ENCODE data around the gene SGO1. TPM values are rescaled to one million over a fixed set of nuclear protein-coding genes. Genes with fewer than 3 reads are reported as not detected.

SGO1 gene
- total and polyA plus RNA-seq, 12 donors, result 0.13 to 4.2 (median 0.56) TPM; not detected in 2

GRCh38 chr3:20137647-20138046, 48.4 kb downstream of the SGO1 start:
- Histone ChIP-seq H3K4me3 (no peak overlapping the region), H3K4me1 (replicated peaks in 1 of 2) (no peaks in the 10 kb centered on the region), H3K9me3 (replicated peaks in 1 of 3) (no peaks in the 10 kb centered on the region), H3K36me3 (replicated peaks in 1 of 2) (peaks cover 0 to 4% of the 10 kb centered on the region in 2 donors), H3K27ac (no peak overlapping the region), H3K27me3 (no peaks in the 10 kb centered on the region)
- no peak for TF ChIP-seq CTCF (IDR thresholded peaks at IDR 0.05)
- TF ChIP-seq POLR2A (IDR thresholded peaks at IDR 0.05), result no peak
- intact Hi-C loops (cut with DNase I), result no loop called here
- DNase-seq, result no peak
- 88 to 94% (median 92%) methylated on average over 4 of the region's 4 CpGs for WGBS, 4 donors

GRCh38 chr3:20136231-20136630, 49.8 kb downstream of the SGO1 start:
- intact Hi-C loops (cut with DNase I), result no loop called here
- Histone ChIP-seq H3K4me3 (no peak overlapping the region), H3K4me1 (replicated peaks in 1 of 2) (no peaks in the 10 kb centered on the region), H3K36me3 (replicated peaks in 1 of 2) (peaks cover 0 to 4% of the 10 kb centered on the region in 2 donors), H3K27ac (no peak overlapping the region), H3K27me3 (no peaks in the 10 kb centered on the region), H3K9me3 (replicated peaks in 1 of 3) (no peaks in the 10 kb centered on the region)
- TF ChIP-seq POLR2A (IDR thresholded peaks at IDR 0.05), result no peak
- no peak for TF ChIP-seq CTCF (IDR thresholded peaks at IDR 0.05)
- no peak for DNase-seq
- 88 to 96% (median 91%) methylated on average over 1 of the region's 1 CpG for WGBS, 4 donors

- H3K27me3 ChIP-seq, result no peaks in the 10 kb centered on the region
- no peak for TF ChIP-seq POLR2A (IDR thresholded peaks at IDR 0.05)
- no peak for TF ChIP-seq CTCF (IDR thresholded peaks at IDR 0.05)
- WGBS, 4 donors, result 71 to 85% (median 83%) methylated on average over 7 of the region's 7 CpGs
- H3K9me3 ChIP-seq (replicated peaks in 1 of 3), result no peaks in the 10 kb centered on the region
- H3K4me1 ChIP-seq (replicated peaks in 1 of 2), result no peaks in the 10 kb centered on the region
- no peak overlapping the region for H3K4me3 ChIP-seq
- intact Hi-C loops (cut with DNase I), result no loop called here
- no peak for DNase-seq
- no peak overlapping the region for H3K27ac ChIP-seq
- H3K36me3 ChIP-seq (replicated peaks in 1 of 2), result no peaks in the 10 kb centered on the region
These were observed 55.9 kb downstream of the SGO1 start for GRCh38 chr3:20130106-20130505.

- 64 to 72% (median 69%) methylated on average over 2 of the region's 2 CpGs for WGBS, 4 donors
- Histone ChIP-seq H3K27ac (no peak overlapping the region), H3K4me3 (no peak overlapping the region), H3K27me3 (no peaks in the 10 kb centered on the region), H3K36me3 (replicated peaks in 1 of 2) (no peaks in the 10 kb centered on the region), H3K4me1 (replicated peaks in 1 of 2) (no peaks in the 10 kb centered on the region), H3K9me3 (replicated peaks in 1 of 3) (no peaks in the 10 kb centered on the region)
- intact Hi-C loops (cut with DNase I), result no loop called here
- TF ChIP-seq POLR2A (IDR thresholded peaks at IDR 0.05) (no peak), CTCF (IDR thresholded peaks at IDR 0.05) (no peak)
- no peak for DNase-seq
These were observed 57.6 kb downstream of the SGO1 start for GRCh38 chr3:20128358-20128757.

Data from adrenal gland (tissue), 12 donors.